Heart left ventricle (tissue), 16 donors: ENCODE measurements around the gene TF. TPM values are rescaled to one million over a fixed set of nuclear protein-coding genes. Genes with fewer than 3 reads are reported as not detected.
A peak's percentile ranks its signal among the peaks of the same experiment; 100 is the strongest.

Experiments
- ATAC-seq, 4 donors: fragments of 200-7000 bp; cut with Tn5 transposase; one replicate each; pipeline ENCODE4 v1.9.1; 2020 to 2022; ENCODE audit warnings: moderate library complexity in 4 of 4, mild to moderate bottlenecking in 3 of 4, moderate number of reproducible peaks in 1 of 4
- DNase-seq, 5 donors: peaks; one replicate each; pipeline ENCODE4 v3.0.0-alpha.2; 2020
- H3K27ac ChIP-seq, 12 donors: fragments of 200-600 bp; sonication (generic) in 4 of 12; one replicate each; pipeline versions ENCODE4 v1.5.0 to v1.8.0; 2016 to 2022; ENCODE audit warnings: mild to moderate bottlenecking in 2 of 12
- H3K27me3 ChIP-seq, 9 donors: fragments of 200-600 bp; sonication (generic) in 2 of 9; one replicate each; pipeline versions ENCODE4 v1.5.1 to v1.8.0; 2016 to 2022; ENCODE audit warnings: mild to moderate bottlenecking in 3 of 9
- H3K36me3 ChIP-seq, 9 donors: fragments of 200-600 bp; sonication (generic) in 2 of 9; one replicate each; pipeline versions ENCODE4 v1.5.0 to v1.8.0; 2018 to 2022; ENCODE audit warnings: mild to moderate bottlenecking in 2 of 9
- H3K4me1 ChIP-seq, 12 donors: fragments of 200-600 bp; sonication (generic) in 4 of 12; one replicate each; pipeline versions ENCODE4 v1.5.0 to v1.8.0; 2016 to 2022; ENCODE audit warnings: mild to moderate bottlenecking in 3 of 12
- H3K4me3 ChIP-seq, 12 donors: fragments of 200-600 bp; sonication (generic) in 4 of 12; one replicate each; pipeline versions ENCODE4 v1.5.0 to v1.8.0; 2017 to 2022; ENCODE audit warnings: mild to moderate bottlenecking in 9 of 12, moderate library complexity in 4 of 12
- H3K9me3 ChIP-seq, 12 donors: fragments of 200-600 bp; sonication (generic) in 4 of 12; one replicate each; pipeline versions ENCODE4 v1.5.0 to v1.8.0; 2016 to 2022; ENCODE audit warnings: mild to moderate bottlenecking in 1 of 12
- POLR2A ChIP-seq, 2 donors: fragments of 450-650 bp; IDR thresholded peaks; one replicate each; pipeline ENCODE4 v1.6.1; 2017; ENCODE audit warnings: antibody characterized with exemption in 2 of 2, mild to moderate bottlenecking in 2 of 2, moderate library complexity in 2 of 2
- WGBS, 4 donors: extraction: QIAGEN DNeasy Blood & Tissue Kit in 2 of 4; methylation state at CpG; one replicate each; pipeline versions ENCODE4 v1.1.5 to v1.1.7; 2013 to 2018; 5-methylcytosine and 5-hydroxymethylcytosine counted together
- intact Hi-C, 10 donors: fragments of 100-400 bp; cut with DNase I; formaldehyde crosslinking; loops; one replicate each; pipeline versions ENCODE4 v1.11.1 to v1.14.2; 2022
- polyA plus RNA-seq, 2 donors: library from polyadenylated mRNA; stranded (reverse); fragments of 200-250 nt; gene quantifications; one replicate each; pipeline ENCODE4 v1.2.3, GENCODE V29; 2013
- total RNA-seq, 9 donors: library from RNA; depleted of rRNA in 2 of 9; stranded (reverse); fragments of >200 nt in 2 of 9; fragmentation: NEBNext Ultra II Directional in 3 of 9; extraction: Animal tissue kit (Norgen Biotek cat#: 25700) in 3 of 9; gene quantifications; one replicate each; pipeline versions ENCODE4 v1.1.0 to v1.2.4, GENCODE V29; 2016 to 2023
- TF ChIP-seq, protein P1 (sequence below), 12 donors: fragments of 200-600 bp; sonication (generic) in 4 of 12; IDR thresholded peaks; one replicate each; pipeline versions ENCODE4 v1.5.0 to v1.8.0; 2018 to 2022; ENCODE audit warnings: antibody characterized with exemption in 12 of 12, mild to moderate bottlenecking in 5 of 12
- donor health status: ischemic (EF 13 %, LVEDD 7.1; RV severe dilation, severe dysfunction).
- donor health status: healthy with polysubstance abuse.
- donor health status: DM: no; HTN: yes; CAD: no.
- donor health status: DM: no; HTN: no; CAD: no.
- donor health status: ischemic (EF 25% LVEDD 6.9; RV normal size, moderate dysfunction).
- donor health status: ischemic (EF 25% LVEDD 5.7; RV mildly dilated, moderate dysfunction).
- donor health status: healthy.
- donor health status: DM: yes; HTN: yes; CAD: no.
- donor health status: ischemic (EF 35%, LVEDD 5.7; RV mildly dilated, moderate dysfunction).
- donor health status: nonischemic (EF 11% LVEDD 7.7; RV severe dilation, severe dysfunction).
- donor health status: DM: yes; HTN: yes; CAD: no.
- donor health status: PGD.
- donor health status: ischemic (EF 29% LVEDD 5.4; RV normal size, mild dysfunction).
- donor health status: nonischemic (EF 23%, LVEDD 6.1; RV moderate dilation, normal function).

The TF gene
- total and polyA plus RNA-seq, 11 donors: 0.86 to 76.0 (median 2.4) TPM; not detected in 1

DNA sequence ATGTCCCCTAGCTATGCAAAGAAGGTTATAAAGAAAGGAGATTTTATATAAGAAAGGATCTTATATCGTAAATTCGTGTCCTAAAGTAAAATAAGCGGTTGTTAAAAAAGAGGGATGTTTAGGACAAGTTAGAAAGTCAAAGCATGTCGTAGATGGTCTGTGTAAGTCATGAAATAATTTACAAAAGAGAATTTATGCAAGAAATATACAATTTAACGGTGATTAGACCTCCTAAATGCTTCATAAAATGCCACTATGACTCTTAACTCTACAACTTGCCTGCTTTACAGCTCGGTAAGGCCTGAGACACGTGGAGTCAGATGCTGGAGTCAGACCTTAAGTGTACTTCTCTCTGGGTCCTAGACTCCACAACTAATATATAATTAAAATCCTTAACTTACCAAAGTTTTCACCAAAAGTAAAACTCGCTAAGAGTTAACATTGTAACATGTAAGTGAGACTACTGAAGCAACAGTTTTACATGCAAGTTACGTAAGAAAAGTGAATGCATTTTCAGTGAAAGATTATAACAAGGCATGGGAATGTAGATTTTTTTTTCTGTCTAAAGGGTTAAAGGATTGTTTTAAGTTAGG, 46.1 kb downstream of the TF start:
- no peak for DNase-seq
- Histone ChIP-seq H3K27ac (no peak overlapping the region), H3K27me3 (peaks cover 0 to 3% (median 0%) of the 10 kb centered on the region in 9 donors), H3K4me3 (no peak overlapping the region), H3K9me3 (peaks cover 0 to 29% (median 10%) of the 10 kb centered on the region in 12 donors), H3K36me3 (no peaks in the 10 kb centered on the region), H3K4me1 (no peaks in the 10 kb centered on the region)
- no peak for ATAC-seq
- TF ChIP-seq, protein P1, sequence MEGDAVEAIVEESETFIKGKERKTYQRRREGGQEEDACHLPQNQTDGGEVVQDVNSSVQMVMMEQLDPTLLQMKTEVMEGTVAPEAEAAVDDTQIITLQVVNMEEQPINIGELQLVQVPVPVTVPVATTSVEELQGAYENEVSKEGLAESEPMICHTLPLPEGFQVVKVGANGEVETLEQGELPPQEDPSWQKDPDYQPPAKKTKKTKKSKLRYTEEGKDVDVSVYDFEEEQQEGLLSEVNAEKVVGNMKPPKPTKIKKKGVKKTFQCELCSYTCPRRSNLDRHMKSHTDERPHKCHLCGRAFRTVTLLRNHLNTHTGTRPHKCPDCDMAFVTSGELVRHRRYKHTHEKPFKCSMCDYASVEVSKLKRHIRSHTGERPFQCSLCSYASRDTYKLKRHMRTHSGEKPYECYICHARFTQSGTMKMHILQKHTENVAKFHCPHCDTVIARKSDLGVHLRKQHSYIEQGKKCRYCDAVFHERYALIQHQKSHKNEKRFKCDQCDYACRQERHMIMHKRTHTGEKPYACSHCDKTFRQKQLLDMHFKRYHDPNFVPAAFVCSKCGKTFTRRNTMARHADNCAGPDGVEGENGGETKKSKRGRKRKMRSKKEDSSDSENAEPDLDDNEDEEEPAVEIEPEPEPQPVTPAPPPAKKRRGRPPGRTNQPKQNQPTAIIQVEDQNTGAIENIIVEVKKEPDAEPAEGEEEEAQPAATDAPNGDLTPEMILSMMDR (IDR thresholded peaks at IDR 0.05): no peak
- TF ChIP-seq POLR2A (IDR thresholded peaks at IDR 0.05): no peak
- intact Hi-C loops: no loop called here
- 48 to 59% (median 51%) methylated on average over 9 of the region's 9 CpGs for WGBS, 4 donors

DNA sequence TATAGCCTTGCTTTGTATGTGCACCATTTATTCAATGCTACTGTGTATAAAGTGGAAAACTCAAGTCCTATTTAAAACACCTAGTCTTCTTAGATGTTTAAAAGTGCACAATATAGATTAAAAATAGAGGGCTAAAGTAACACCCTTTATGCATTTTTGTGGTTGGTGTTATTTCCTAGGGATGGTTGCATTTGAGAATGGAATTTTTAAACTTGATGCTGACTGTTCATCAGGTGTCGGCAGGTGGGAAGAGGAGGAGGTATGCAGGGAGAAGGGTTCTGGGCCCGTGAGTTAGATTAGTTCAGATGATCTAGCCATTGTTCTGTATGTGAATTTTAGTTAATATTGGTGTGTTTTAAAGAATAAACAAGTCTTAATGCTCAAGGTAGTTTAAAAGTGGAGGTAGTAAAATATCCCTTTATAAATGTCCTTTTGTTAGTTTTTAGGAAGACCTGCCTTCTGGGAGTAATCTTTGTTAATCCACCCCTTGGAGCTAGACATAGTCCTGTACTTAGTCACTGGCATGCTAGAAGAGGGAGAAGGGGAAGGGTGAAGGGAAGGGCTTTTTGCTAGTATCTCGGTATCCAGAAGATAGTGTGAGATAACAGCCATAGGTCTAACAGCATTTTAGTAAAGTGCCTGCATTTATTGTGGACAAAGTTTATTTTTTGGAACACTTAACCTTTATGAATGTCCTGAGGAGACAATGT, 51.4 kb downstream of the TF start:
- intact Hi-C loops: no loop called here
- no peaks in the 10 kb centered on the region for H3K36me3 ChIP-seq
- no peak overlapping the region for H3K27ac ChIP-seq
- WGBS, 4 donors: 67 to 76% (median 75%) methylated on average over 3 of the region's 3 CpGs
- ATAC-seq (no peak), DNase-seq (no peak)
- TF ChIP-seq, protein P1 (IDR thresholded peaks at IDR 0.05): no peak
- no peak for TF ChIP-seq POLR2A (IDR thresholded peaks at IDR 0.05)
- no peak overlapping the region for H3K4me3 ChIP-seq
- H3K27me3 ChIP-seq: peaks cover 0 to 11% (median 0%) of the 10 kb centered on the region in 9 donors
- H3K4me1 ChIP-seq: no peaks in the 10 kb centered on the region
- H3K9me3 ChIP-seq: peaks cover 0 to 10% (median 2%) of the 10 kb centered on the region in 12 donors

DNA sequence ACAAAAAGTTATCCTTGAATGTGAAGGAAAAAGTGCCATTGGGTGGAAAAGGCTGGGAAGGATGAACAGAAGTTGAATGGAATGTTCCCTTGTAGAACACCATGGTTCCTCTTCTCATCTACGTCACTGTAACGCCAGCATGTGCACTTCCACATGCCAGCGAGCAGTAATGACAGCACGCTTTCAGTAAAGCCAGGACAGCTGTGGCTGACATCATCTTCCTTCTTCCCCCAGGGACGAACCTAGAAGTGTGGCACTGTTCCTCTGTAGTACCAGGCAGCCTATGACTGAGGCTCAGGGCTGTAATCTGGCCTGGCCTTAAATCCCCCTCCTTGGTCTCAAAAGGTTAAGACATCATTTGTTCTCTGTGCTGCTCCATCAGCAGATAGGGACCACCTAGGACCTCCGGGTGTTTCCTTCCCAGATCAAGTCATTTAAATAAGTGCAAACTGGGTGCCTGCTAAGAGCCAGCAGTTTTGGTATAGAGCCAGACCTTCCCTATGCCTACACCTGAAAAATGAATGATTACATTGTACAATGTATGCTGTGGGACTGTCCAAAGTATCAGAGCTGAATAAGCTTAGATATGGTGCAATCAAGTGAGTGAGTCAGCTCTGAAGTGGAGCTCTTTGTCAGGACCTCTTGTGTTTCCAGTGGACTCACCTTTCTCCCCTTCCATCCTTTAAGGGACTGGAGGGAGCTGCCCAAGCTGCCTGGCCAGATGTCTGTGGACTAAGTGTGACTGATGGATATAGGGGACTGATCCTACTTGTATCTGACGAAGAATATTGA, 53.8 kb downstream of the TF start:
- peak in 2 of 5 donors; percentile 34 to 39 for DNase-seq
- TF ChIP-seq, protein P1 (IDR thresholded peaks at IDR 0.05): no peak
- no peak for TF ChIP-seq POLR2A (IDR thresholded peaks at IDR 0.05)
- Histone ChIP-seq H3K27ac (no peak overlapping the region), H3K27me3 (peaks cover 0 to 11% (median 0%) of the 10 kb centered on the region in 9 donors), H3K4me1 (peaks cover 0 to under 1% (median 0%) of the 10 kb centered on the region in 12 donors), H3K36me3 (no peaks in the 10 kb centered on the region), H3K9me3 (no peaks in the 10 kb centered on the region), H3K4me3 (no peak overlapping the region)
- WGBS, 4 donors: 54 to 65% (median 61%) methylated on average over 6 to 7 of the region's 7 CpGs
- intact Hi-C loops: loop anchor here in 3 of 10 donors (10.0 kb wide), 2 partner anchors 135 to 1075 kb away; partner anchors contain the start of genes NPHP3 (in 2 of the 3) and TOPBP1 (in 1 of the 3)
- ATAC-seq: peak in 3 of 4 donors; percentile 59 to 66 (median 65)
